Mucosa of rectum (tissue), 2 donors: ENCODE data around the gene SAFB.

ENCODE experiments used
- H3K27ac ChIP-seq, 2 donors: one replicate each; pipeline ENCODE4 v1.7.0; 2013; ENCODE audit warnings: inconsistent platforms in 2 of 2, low read depth in 2 of 2, low read length in 2 of 2
- H3K27me3 ChIP-seq, 2 donors: one replicate each; pipeline ENCODE4 v1.7.0; 2013; ENCODE audit warnings: low read length in 2 of 2; ENCODE audit not compliant: control insufficient read depth in 2 of 2, insufficient read depth in 2 of 2
- H3K36me3 ChIP-seq, 2 donors: one replicate each; pipeline ENCODE4 v1.7.0; 2013; ENCODE audit warnings: low read length in 2 of 2; ENCODE audit not compliant: control insufficient read depth in 2 of 2, insufficient read depth in 2 of 2
- H3K4me1 ChIP-seq, 2 donors: one replicate each; pipeline ENCODE4 v1.7.0; 2013; ENCODE audit warnings: low read length in 2 of 2, mild to moderate bottlenecking in 1 of 2; ENCODE audit not compliant: control insufficient read depth in 2 of 2, insufficient read depth in 2 of 2
- H3K4me3 ChIP-seq, 2 donors: one replicate each; pipeline ENCODE4 v1.7.0; 2013; ENCODE audit warnings: low read length in 2 of 2
- H3K9ac ChIP-seq, 2 donors: one replicate each; pipeline ENCODE4 v1.7.0; 2013; ENCODE audit warnings: low read length in 2 of 2, low read depth in 1 of 2, mild to moderate bottlenecking in 1 of 2
- H3K9me3 ChIP-seq, 2 donors: one replicate each; pipeline ENCODE4 v1.7.0; 2013; ENCODE audit warnings: low read length in 2 of 2; ENCODE audit not compliant: control insufficient read depth in 2 of 2
- donor health status: healthy.
- donor health status: Normal muscosa, but diverticular disease.

The SAFB gene

DNA sequence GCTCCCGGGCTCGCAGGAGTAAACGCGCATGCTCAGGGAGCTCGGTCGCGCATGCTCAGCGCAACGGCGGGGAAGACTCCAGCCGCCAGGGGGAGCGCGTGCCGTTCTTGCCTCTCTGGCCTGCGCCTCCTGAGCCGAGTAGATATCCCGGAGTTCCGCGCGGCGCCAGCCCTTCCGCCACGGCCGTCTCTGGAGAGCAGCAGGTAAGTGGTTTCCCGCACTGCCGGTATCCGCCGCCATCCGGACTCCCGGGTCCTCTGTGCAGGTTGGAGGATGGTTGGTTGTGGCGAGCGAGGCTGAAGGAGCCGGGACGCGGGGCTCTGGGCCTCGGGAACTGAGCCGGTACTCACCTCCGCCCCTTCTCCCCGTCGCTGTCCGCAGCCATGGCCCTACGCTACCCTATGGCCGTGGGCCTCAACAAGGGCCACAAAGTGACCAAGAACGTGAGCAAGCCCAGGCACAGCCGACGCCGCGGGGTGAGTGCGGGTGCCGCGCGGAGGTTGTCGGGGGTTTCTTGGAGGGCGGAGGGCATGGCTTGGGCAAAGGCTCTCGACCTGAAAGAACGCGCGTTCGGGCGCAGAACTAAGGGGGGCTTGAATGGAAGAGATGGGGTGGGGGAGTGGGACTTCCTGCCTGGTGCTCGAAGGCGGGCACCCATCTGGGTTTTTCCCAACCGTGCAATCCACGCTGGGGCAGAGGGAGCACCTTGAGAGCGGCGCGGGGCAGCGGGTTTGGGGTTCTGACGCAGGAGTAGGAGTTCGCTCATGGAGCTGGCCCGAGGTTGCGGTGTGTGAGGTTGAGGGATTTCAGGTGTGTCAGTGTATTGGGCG lies 67.5 kb downstream of the SAFB start, which contains the start of gene RPL36:
Gene RPL36 (plus strand): TSS at position 171 of the 830 bp plus-strand sequence. CDS start 213 bp downstream, at position 384.
- Histone ChIP-seq H3K4me1 (peaks cover 21 to 31% of the 10 kb centered on the region in 2 donors), H3K9me3 (no peaks in the 10 kb centered on the region), H3K27me3 (no peaks in the 10 kb centered on the region), H3K4me3 (peak within 1 kb of the TSS; percentile 78 to 88), H3K36me3 (peaks cover 34 to 35% of the 10 kb centered on the region in 2 donors), H3K27ac (peak within 1 kb of the TSS; percentile 91 to 94), H3K9ac (peak within 1 kb of the TSS; percentile 89 to 91)

GRCh38 chr19:5690955-5691821 lies 68.3 kb downstream of the SAFB start:
- Histone ChIP-seq H3K36me3 (peaks cover 42% of the 10 kb centered on the region in 2 donors), H3K9me3 (no peaks in the 10 kb centered on the region), H3K27me3 (no peaks in the 10 kb centered on the region), H3K4me1 (peaks cover 21 to 30% of the 10 kb centered on the region in 2 donors), H3K27ac (peak overlapping the region; percentile 91 to 94), H3K4me3 (peak overlapping the region; percentile 78 to 88), H3K9ac (peak overlapping the region; percentile 89 to 91)

GRCh38 chr19:5691822-5692722 lies 69.2 kb downstream of the SAFB start:
- H3K4me3 ChIP-seq, result peak overlapping the region; percentile 9 to 88
- H3K27ac ChIP-seq, result peak overlapping the region; percentile 91 to 94

DNA sequence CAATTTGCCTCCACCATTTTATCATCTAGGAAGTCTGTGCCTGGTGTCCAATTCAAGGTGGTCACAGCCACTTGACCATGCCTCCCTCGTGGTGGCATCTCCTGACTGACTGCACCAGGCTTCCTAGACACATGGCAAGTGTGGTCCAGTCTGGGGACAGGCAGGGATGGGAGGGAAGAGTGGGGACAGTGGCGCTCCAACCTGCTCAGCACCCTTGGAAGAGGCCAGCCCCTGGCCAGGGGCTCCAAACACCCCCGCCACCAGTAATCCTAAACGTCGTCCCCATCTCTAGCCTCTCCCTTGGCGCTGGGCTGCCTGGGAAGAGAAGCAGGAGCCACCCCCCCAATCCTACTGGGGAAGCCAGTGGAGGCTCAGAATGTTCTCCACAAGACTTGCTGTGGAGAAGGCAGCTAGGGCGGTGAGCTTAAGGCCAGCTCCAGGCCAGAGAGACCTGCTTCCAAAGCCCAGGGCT lies 69.9 kb downstream of the SAFB start:
- Histone ChIP-seq H3K27ac (no peak overlapping the region), H3K4me1 (peaks cover 16 to 24% of the 10 kb centered on the region in 2 donors), H3K9me3 (no peaks in the 10 kb centered on the region), H3K27me3 (no peaks in the 10 kb centered on the region), H3K36me3 (peaks cover 45 to 52% of the 10 kb centered on the region in 2 donors), H3K4me3 (no peak overlapping the region), H3K9ac (no peak overlapping the region)

More at GRCh38 chr19:5691822-5692722, 69.2 kb downstream of the SAFB start:
- Histone ChIP-seq H3K4me1 (peaks cover 21 to 26% of the 10 kb centered on the region in 2 donors), H3K27me3 (no peaks in the 10 kb centered on the region), H3K9ac (peak overlapping the region in 1 of 2 donors; percentile 91), H3K36me3 (peaks cover 45 to 51% of the 10 kb centered on the region in 2 donors), H3K9me3 (no peaks in the 10 kb centered on the region)

GRCh38 chr19:5693195-5694166 lies 70.6 kb downstream of the SAFB start:
- Histone ChIP-seq H3K27me3 (no peaks in the 10 kb centered on the region), H3K4me1 (peaks cover 16 to 24% of the 10 kb centered on the region in 2 donors), H3K9ac (no peak overlapping the region), H3K9me3 (no peaks in the 10 kb centered on the region), H3K36me3 (peaks cover 46 to 57% of the 10 kb centered on the region in 2 donors), H3K27ac (no peak overlapping the region), H3K4me3 (no peak overlapping the region)

GRCh38 chr19:5694167-5694955 lies 71.5 kb downstream of the SAFB start:
- Histone ChIP-seq H3K27me3 (no peaks in the 10 kb centered on the region), H3K36me3 (peaks cover 52 to 64% of the 10 kb centered on the region in 2 donors), H3K9ac (no peak overlapping the region), H3K9me3 (no peaks in the 10 kb centered on the region), H3K27ac (no peak overlapping the region), H3K4me3 (no peak overlapping the region), H3K4me1 (peaks cover 16 to 24% of the 10 kb centered on the region in 2 donors)

- H3K4me3 ChIP-seq, result no peak overlapping the region
- peaks cover 16 to 21% of the 10 kb centered on the region in 2 donors for H3K4me1 ChIP-seq
- H3K9me3 ChIP-seq, result no peaks in the 10 kb centered on the region
- H3K27me3 ChIP-seq, result no peaks in the 10 kb centered on the region
- H3K27ac ChIP-seq, result no peak overlapping the region
- peaks cover 52 to 64% of the 10 kb centered on the region in 2 donors for H3K36me3 ChIP-seq
- no peak overlapping the region for H3K9ac ChIP-seq
These were observed 72.2 kb downstream of the SAFB start for GRCh38 chr19:5694956-5695648.

GRCh38 chr19:5695649-5696195 lies 72.8 kb downstream of the SAFB start:
- Histone ChIP-seq H3K4me1 (peaks cover 15 to 19% of the 10 kb centered on the region in 2 donors), H3K36me3 (peaks cover 52 to 64% of the 10 kb centered on the region in 2 donors), H3K9ac (no peak overlapping the region), H3K9me3 (no peaks in the 10 kb centered on the region), H3K27me3 (no peaks in the 10 kb centered on the region), H3K27ac (no peak overlapping the region), H3K4me3 (no peak overlapping the region)
